Measurements from ENCODE around the gene LDLR. TPM values are rescaled to one million over a fixed set of nuclear protein-coding genes. Genes with fewer than 3 reads are reported as not detected.
"Not testable (repeated sequence)": the region's sequence is repeated elsewhere in the genome, so short reads cannot be mapped to it uniquely, and the experiment has no call there.

LDLR gene
- polyA plus RNA-seq, 2 of the 4 experiments (the other 2 are of a cell fraction) = 29.2 to 55.8 TPM

DNA sequence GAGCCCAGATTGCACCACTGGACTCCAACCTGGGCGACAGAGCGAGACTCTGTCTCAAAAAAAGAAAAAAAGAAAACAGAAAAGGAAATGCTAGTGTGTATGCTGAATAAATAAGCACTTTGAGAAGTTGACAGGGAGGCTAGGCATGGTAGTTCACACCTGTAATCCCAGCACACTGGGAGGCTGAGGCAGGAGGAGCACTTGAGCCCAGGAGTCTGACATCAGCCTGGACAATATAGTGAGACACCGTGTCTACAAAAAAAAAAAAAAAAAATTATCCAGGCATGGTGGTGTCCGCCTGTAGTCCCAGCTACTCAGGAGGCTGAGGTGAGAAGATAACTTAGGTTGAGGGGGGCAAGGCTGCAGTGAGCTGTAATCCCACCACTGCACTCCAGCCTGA lies 19.1 kb upstream of the LDLR start:
- H3K4me3 ChIP-seq = no peak overlapping the region
- CTCF ChIA-PET = interaction anchor here (0.7 to 2.4 kb wide), 3 partner anchors 20 to 56 kb away, joined by 3 to 6 read pairs (median 5); no protein-coding TSS in a partner anchor
- no peak overlapping the region for H3K4me2 ChIP-seq
- TF ChIP-seq KDM1A (IDR thresholded peaks at IDR 0.05; ENCODE audit: low read depth) (no peak), BHLHE40 (IDR thresholded peaks at IDR 0.05; ENCODE audit: low read depth, low read length) (no peak), MAZ (IDR thresholded peaks at IDR 0.05; ENCODE audit: borderline replicate concordance, low read depth, low read length) (no peak), JUNB (IDR thresholded peaks at IDR 0.05) (no peak), RARB (CRISPR knock-in tag; IDR thresholded peaks at IDR 0.05) (no peak), RAD21 (conservative IDR thresholded peaks at IDR 0.05 in 1 of 2, IDR thresholded peaks at IDR 0.05 in 1 of 2) (no peak), HDAC2 (IDR thresholded peaks at IDR 0.05) (no peak), CBX8 (IDR thresholded peaks at IDR 0.05) (no peak), HOXA7 (CRISPR knock-in tag; IDR thresholded peaks at IDR 0.05) (no peak), FOSB (CRISPR knock-in tag; IDR thresholded peaks at IDR 0.05) (no peak), ZNF302 (CRISPR knock-in tag; IDR thresholded peaks at IDR 0.05) (no peak), SMC3 (IDR thresholded peaks at IDR 0.05) (no peak), ZFP36 (IDR thresholded peaks at IDR 0.05; ENCODE audit: borderline replicate concordance, partially characterized antibody) (no peak)
- TF ChIP-seq, protein P1, sequence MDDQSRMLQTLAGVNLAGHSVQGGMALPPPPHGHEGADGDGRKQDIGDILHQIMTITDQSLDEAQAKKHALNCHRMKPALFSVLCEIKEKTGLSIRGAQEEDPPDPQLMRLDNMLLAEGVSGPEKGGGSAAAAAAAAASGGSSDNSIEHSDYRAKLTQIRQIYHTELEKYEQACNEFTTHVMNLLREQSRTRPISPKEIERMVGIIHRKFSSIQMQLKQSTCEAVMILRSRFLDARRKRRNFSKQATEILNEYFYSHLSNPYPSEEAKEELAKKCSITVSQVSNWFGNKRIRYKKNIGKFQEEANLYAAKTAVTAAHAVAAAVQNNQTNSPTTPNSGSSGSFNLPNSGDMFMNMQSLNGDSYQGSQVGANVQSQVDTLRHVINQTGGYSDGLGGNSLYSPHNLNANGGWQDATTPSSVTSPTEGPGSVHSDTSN (IDR thresholded peaks at IDR 0.05) = no peak
- TF ChIP-seq, protein P2, sequence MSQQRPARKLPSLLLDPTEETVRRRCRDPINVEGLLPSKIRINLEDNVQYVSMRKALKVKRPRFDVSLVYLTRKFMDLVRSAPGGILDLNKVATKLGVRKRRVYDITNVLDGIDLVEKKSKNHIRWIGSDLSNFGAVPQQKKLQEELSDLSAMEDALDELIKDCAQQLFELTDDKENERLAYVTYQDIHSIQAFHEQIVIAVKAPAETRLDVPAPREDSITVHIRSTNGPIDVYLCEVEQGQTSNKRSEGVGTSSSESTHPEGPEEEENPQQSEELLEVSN (IDR thresholded peaks at IDR 0.05; ENCODE audit: borderline replicate concordance, low read depth) = no peak
- TF ChIP-seq, protein P3, sequence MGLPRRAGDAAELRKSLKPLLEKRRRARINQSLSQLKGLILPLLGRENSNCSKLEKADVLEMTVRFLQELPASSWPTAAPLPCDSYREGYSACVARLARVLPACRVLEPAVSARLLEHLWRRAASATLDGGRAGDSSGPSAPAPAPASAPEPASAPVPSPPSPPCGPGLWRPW (IDR thresholded peaks at IDR 0.05) = no peak
- TF ChIP-seq, protein P4, sequence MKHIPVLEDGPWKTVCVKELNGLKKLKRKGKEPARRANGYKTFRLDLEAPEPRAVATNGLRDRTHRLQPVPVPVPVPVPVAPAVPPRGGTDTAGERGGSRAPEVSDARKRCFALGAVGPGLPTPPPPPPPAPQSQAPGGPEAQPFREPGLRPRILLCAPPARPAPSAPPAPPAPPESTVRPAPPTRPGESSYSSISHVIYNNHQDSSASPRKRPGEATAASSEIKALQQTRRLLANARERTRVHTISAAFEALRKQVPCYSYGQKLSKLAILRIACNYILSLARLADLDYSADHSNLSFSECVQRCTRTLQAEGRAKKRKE (CRISPR knock-in tag; IDR thresholded peaks at IDR 0.05; ENCODE audit: low read depth) = no peak
- WGBS (ENCODE audit: missing lambda C conversion rate) = 78% methylated on average over 4 of the region's 4 CpGs
- POLR2A ChIA-PET = no interaction called here
- H3K4me1 ChIP-seq = no peaks in the 10 kb centered on the region
- H3K27ac ChIP-seq = no peak overlapping the region
- ATAC-seq (no peak), DNase-seq (ENCODE audit: low read depth in 1 of 2, low spot score in 1 of 2) (no peak), FAIRE-seq (no peak)
- no peaks in the 10 kb centered on the region for H3K9me3 ChIP-seq

DNA sequence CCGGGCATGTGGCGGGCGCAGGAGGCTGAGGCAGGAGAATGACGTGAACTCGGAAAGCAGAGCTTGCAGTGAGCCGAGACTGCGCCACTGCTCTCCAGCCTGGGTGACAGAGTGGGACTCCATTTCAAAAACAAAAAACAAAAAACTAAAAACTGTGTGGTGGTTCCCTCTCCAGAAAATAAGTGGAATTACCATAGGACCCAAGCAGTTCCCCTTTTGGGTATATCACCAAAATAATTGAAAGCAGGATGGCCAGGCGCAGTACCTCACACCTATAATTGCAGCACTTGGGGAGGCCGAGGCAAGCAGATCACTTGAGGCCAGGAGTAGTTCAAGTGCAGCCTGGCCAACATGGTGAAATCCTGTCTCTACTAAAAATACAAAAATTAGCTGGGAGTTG lies 15.7 kb upstream of the LDLR start:
- WGBS (ENCODE audit: missing lambda C conversion rate) = 96% methylated on average over 9 of the region's 9 CpGs
- DNase-seq (ENCODE audit: low read depth in 1 of 2, low spot score in 1 of 2) = no peak
- H3K4me2 ChIP-seq = no peak overlapping the region
- H3K4me1 ChIP-seq = no peaks in the 10 kb centered on the region
- POLR2A ChIA-PET = no interaction called here
- CTCF ChIA-PET = no interaction called here
- no peak overlapping the region for H3K4me3 ChIP-seq
- no peaks in the 10 kb centered on the region for H3K9me3 ChIP-seq
- no peak overlapping the region for H3K27ac ChIP-seq
- TF ChIP-seq FOXS1 (CRISPR knock-in tag; IDR thresholded peaks at IDR 0.05) (no peak), CHD4 (IDR thresholded peaks at IDR 0.05; ENCODE audit: borderline replicate concordance) (no peak), TFCP2L1 (CRISPR knock-in tag; IDR thresholded peaks at IDR 0.05) (no peak), ZC3H11A (IDR thresholded peaks at IDR 0.05) (no peak), FOSB (CRISPR knock-in tag; IDR thresholded peaks at IDR 0.05) (no peak), RFX5 (IDR thresholded peaks at IDR 0.05) (no peak), HOXA7 (CRISPR knock-in tag; IDR thresholded peaks at IDR 0.05) (no peak), TP53 (CRISPR knock-in tag; IDR thresholded peaks at IDR 0.05) (no peak), NFE2L2 (conservative IDR thresholded peaks at IDR 0.05; ENCODE audit: low read length) (no peak)
- TF ChIP-seq, protein P5, sequence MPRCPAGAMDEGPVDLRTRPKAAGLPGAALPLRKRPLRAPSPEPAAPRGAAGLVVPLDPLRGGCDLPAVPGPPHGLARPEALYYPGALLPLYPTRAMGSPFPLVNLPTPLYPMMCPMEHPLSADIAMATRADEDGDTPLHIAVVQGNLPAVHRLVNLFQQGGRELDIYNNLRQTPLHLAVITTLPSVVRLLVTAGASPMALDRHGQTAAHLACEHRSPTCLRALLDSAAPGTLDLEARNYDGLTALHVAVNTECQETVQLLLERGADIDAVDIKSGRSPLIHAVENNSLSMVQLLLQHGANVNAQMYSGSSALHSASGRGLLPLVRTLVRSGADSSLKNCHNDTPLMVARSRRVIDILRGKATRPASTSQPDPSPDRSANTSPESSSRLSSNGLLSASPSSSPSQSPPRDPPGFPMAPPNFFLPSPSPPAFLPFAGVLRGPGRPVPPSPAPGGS (IDR thresholded peaks at IDR 0.05) = no peak
- no peak for ATAC-seq
- no peak for FAIRE-seq

DNA sequence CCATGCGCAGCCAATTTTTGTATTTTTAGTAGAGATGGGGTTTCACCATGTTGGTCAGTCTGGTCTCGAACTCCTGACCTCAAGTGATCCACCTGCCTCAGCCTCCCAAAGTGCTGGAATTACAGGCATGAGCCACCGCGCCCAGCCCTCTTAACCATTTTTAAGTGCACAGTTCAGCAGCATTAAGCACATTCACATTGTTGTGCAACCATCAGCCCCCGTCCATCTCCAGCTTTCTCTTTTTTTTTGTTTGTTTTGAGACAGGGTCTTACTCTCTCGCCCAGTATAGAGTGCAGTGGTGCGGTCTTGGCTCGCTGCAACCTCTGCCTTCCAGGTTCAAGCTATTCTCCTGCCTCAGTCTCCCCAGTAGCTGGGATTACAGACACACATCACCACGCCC lies 12.5 kb upstream of the LDLR start:
- H3K4me3 ChIP-seq; POLR2A ChIA-PET; FAIRE-seq; H3K9me3 ChIP-seq; DNase-seq (ENCODE audit: low read depth in 1 of 2, low spot score in 1 of 2); H3K4me1 ChIP-seq; H3K4me2 ChIP-seq; H3K27ac ChIP-seq; ATAC-seq: not testable (repeated sequence)
- CTCF ChIA-PET = interaction anchor here (2.1 kb wide), 1 partner anchor 41 kb away, joined by 5 read pairs; no protein-coding TSS in a partner anchor
- WGBS (ENCODE audit: missing lambda C conversion rate) = 93% methylated on average over 9 of the region's 9 CpGs
